Left ventricle myocardium inferior (tissue), 1 donor: ENCODE results near the gene SRMS. TPM values are rescaled to one million over a fixed set of nuclear protein-coding genes. Genes with fewer than 3 reads are reported as not detected.

Experiments
- DNase-seq: peaks from one replicate; pipeline ENCODE4 v3.0.0-alpha.2; 2020
- H3K27ac ChIP-seq: fragments of 200-600 bp; replicated peaks from 2 replicates; pipeline ENCODE4 v1.8.0; 2021
- H3K27me3 ChIP-seq: fragments of 200-600 bp; 2 replicates; pipeline ENCODE4 v1.8.0; 2021; ENCODE audit warnings: low read depth
- H3K36me3 ChIP-seq: fragments of 200-600 bp; 2 replicates; pipeline ENCODE4 v1.8.0; 2021
- H3K4me1 ChIP-seq: fragments of 200-600 bp; 2 replicates; pipeline ENCODE4 v1.8.0; 2021
- H3K4me3 ChIP-seq: fragments of 200-600 bp; 2 replicates; pipeline ENCODE4 v1.8.0; 2021; ENCODE audit warnings: mild to moderate bottlenecking, moderate library complexity
- H3K9me3 ChIP-seq: fragments of 200-600 bp; replicated peaks from 2 replicates; pipeline ENCODE4 v1.8.0; 2021
- CTCF ChIP-seq: fragments of 200-600 bp; IDR thresholded peaks from 2 replicates; pipeline ENCODE4 v1.8.0; 2021; ENCODE audit warnings: antibody characterized with exemption, mild to moderate bottlenecking, borderline replicate concordance
- intact Hi-C: fragments of 100-400 bp; cut with micrococcal nuclease; formaldehyde crosslinking; loops from one replicate; pipeline ENCODE4 v1.11.0; 2022
- total RNA-seq: library from RNA; stranded (reverse); fragmentation: NEBNext Ultra II Directional; extraction: Animal tissue kit (Norgen Biotek cat#: 25700); gene quantifications from one replicate; pipeline ENCODE4 v1.2.1, GENCODE V29; 2021
- donor health status: DM: no; HTN: yes; CAD: no; lungs with severe emphysema.

Gene SRMS
- total RNA-seq, 1 donor from 2014 or later, result not detected

- peaks cover 78% of the 10 kb centered on the region for H3K36me3 ChIP-seq
- DNase-seq, result no peak
- H3K9me3 ChIP-seq, result no peaks in the 10 kb centered on the region
- TF ChIP-seq CTCF, result no peak
- H3K4me3 ChIP-seq, result no peak overlapping the region
- H3K27ac ChIP-seq, result no peak overlapping the region
- H3K27me3 ChIP-seq, result no peaks in the 10 kb centered on the region
- intact Hi-C loops, result no loop called here
- H3K4me1 ChIP-seq, result no peaks in the 10 kb centered on the region
Measured at GRCh38 chr20:63564036-63564810, 16.7 kb upstream of the SRMS start.

GRCh38 chr20:63563225-63563935 lies 15.8 kb upstream of the SRMS start:
- H3K4me1 ChIP-seq, result no peaks in the 10 kb centered on the region
- intact Hi-C loops, result no loop called here
- no peaks in the 10 kb centered on the region for H3K27me3 ChIP-seq
- no peak overlapping the region for H3K27ac ChIP-seq
- peaks cover 86% of the 10 kb centered on the region for H3K36me3 ChIP-seq
- TF ChIP-seq CTCF, result no peak
- H3K9me3 ChIP-seq, result no peaks in the 10 kb centered on the region
- H3K4me3 ChIP-seq, result no peak overlapping the region
- DNase-seq, result no peak

- H3K9me3 ChIP-seq, result no peaks in the 10 kb centered on the region
- intact Hi-C loops, result no loop called here
- no peak for DNase-seq
- no peak for TF ChIP-seq CTCF
- no peak overlapping the region for H3K27ac ChIP-seq
- no peaks in the 10 kb centered on the region for H3K27me3 ChIP-seq
- H3K36me3 ChIP-seq, result peaks cover 89% of the 10 kb centered on the region
- no peak overlapping the region for H3K4me3 ChIP-seq
- no peaks in the 10 kb centered on the region for H3K4me1 ChIP-seq
Measured at GRCh38 chr20:63562461-63563224, 15.1 kb upstream of the SRMS start.

DNA sequence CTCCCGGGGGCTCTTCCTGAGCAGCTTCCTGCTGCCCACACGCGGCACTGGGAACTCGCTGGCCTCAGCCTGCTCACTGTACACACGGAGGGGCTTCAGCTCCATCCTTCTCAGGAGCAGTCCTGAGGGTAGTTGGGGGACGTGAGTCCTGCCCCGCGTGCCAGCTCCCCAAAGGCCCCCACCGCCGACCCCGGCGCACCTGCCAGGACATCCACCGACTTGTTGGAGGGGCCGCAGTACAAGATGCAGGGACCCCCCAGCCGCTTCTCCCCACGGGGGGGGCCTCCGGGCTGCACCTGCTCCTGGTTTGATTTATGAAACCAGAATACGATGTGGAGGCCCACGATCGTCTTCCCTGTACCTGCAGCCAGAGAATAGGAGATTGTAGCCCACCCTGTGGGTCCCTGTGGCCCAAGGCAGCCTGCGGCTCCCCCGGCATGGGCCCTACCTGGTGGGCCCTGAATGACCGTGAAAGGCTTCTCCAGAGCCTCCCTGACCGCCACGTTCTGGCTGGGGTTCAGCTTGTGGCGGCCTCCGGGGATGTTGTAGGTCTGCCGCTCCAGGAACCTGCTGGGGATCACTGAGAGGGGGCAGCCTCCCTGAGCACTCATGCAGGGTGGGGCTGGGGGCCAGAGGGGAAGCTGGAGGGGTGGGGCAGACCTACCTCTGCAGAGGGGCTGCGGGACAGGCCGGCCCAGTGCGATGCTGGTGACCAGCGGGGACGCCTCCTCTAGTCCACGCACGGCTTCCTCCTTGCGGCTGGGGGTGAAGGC lies 14.3 kb upstream of the SRMS start:
- no peak overlapping the region for H3K27ac ChIP-seq
- no peak overlapping the region for H3K4me3 ChIP-seq
- H3K4me1 ChIP-seq, result no peaks in the 10 kb centered on the region
- peaks cover 82% of the 10 kb centered on the region for H3K36me3 ChIP-seq
- TF ChIP-seq CTCF, result no peak
- no peaks in the 10 kb centered on the region for H3K27me3 ChIP-seq
- no peaks in the 10 kb centered on the region for H3K9me3 ChIP-seq
- intact Hi-C loops, result no loop called here
- no peak for DNase-seq
